ENCODE measurements around the gene CAPNS2. TPM values are rescaled to one million over a fixed set of nuclear protein-coding genes. Genes with fewer than 3 reads are reported as not detected.

The CAPNS2 gene
- total and polyA plus RNA-seq, 2 of the 8 experiments (the other 6 are each of a cell fraction or from before 2014, with no cell fraction given) = not detected

DNA sequence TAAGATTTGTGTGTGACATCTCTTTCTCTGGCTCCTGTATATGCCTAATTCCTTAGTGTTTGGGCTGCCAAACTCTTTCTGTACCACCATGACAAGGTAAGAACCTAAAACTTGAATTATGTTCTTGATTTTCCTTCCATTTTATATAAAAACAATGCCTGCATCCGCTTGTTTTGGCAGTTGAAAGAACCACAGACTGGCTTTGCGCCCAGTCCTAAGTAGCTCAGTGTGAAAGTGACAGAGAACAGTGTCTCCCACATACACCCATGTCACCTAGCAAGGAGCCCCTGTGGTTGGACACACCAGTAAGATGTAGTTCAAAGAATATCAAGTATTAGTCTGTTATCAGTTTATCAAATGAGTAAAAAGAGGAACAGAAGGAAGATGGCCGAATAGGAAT, 48.6 kb downstream of the CAPNS2 start:
- WGBS, 2 experiments (ENCODE audit: extremely low coverage in 1 of 2, insufficient coverage in 1 of 2, insufficient read length in 1 of 2, insufficient replicate concordance in 2 of 2, low coverage in 1 of 2, low lambda C conversion rate in 2 of 2, missing lambda C conversion rate in 1 of 2) = 93% methylated on average over 3 of the region's 3 CpGs; no CpG with 5 or more reads in 1 of the 2 experiments
- Histone ChIP-seq H3K79me1 (ENCODE audit: low read depth, low read length) (no peaks in the 10 kb centered on the region), H4K91ac (replicated peaks; ENCODE audit: insufficient read length, low read length) (no peak overlapping the region), H4K5ac (ENCODE audit: insufficient read length, low read depth, low read length) (no peak overlapping the region), H2BK12ac (ENCODE audit: low read depth, low read length) (no peak overlapping the region), H3K36me3 (ENCODE audit: control insufficient read depth in 2 of 4, insufficient read depth in 4 of 4, low read length in 3 of 4) (no peaks in the 10 kb centered on the region), H3K79me2 (ENCODE audit: control insufficient read depth in 1 of 2, insufficient read depth in 2 of 2, low read length in 2 of 2) (no peaks in the 10 kb centered on the region), H2BK20ac (ENCODE audit: low read length) (no peak overlapping the region), H3K4ac (replicated peaks; ENCODE audit: insufficient read length, low read depth, low read length) (no peak overlapping the region), H2AK5ac (ENCODE audit: low read depth, low read length) (no peak overlapping the region), H3K56ac (replicated peaks; ENCODE audit: insufficient read length, low read depth, low read length) (no peak overlapping the region), H3K4me1 (replicated peaks in 1 of 4; ENCODE audit: control insufficient read depth in 3 of 4, insufficient read depth in 4 of 4, low read length in 3 of 4) (no peaks in the 10 kb centered on the region), H3K9ac (replicated peaks in 1 of 4; ENCODE audit: extremely low read depth in 1 of 4, low read depth in 3 of 4, low read length in 3 of 4) (no peak overlapping the region), H2BK15ac (ENCODE audit: low read length) (no peak overlapping the region), H3K18ac (ENCODE audit: extremely low read depth, low read length) (no peak overlapping the region), H3K23ac (ENCODE audit: insufficient read length) (no peak overlapping the region), H4K8ac (ENCODE audit: extremely low read depth, insufficient read depth, low read length) (no peak overlapping the region), H4K20me1 (replicated peaks in 1 of 2; ENCODE audit: control insufficient read depth in 1 of 2, insufficient read depth in 2 of 2, low read length in 2 of 2) (no peaks in the 10 kb centered on the region), H2BK120ac (replicated peaks; ENCODE audit: low read depth, low read length) (no peak overlapping the region), H2BK5ac (ENCODE audit: low read depth, low read length) (no peak overlapping the region), H3K9me3 (ENCODE audit: insufficient read depth in 2 of 2, low read depth in 1 of 2, low read length in 1 of 2) (peaks cover 12 to 13% of the 10 kb centered on the region in 2 experiments), H3K14ac (ENCODE audit: insufficient read length) (no peak overlapping the region), H3K27me3 (replicated peaks in 1 of 4; ENCODE audit: control insufficient read depth in 3 of 4, extremely low read depth in 1 of 4, insufficient read depth in 3 of 4, low read length in 3 of 4) (no peaks in the 10 kb centered on the region), H3K27ac (ENCODE audit: low read depth, low read length) (no peak overlapping the region), H3K4me3 (ENCODE audit: extremely low read depth in 1 of 4, insufficient read depth in 2 of 4, low read depth in 3 of 4, low read length in 4 of 4) (no peak overlapping the region), H3K23me2 (ENCODE audit: low read depth, low read length) (no peaks in the 10 kb centered on the region), H2AFZ (ENCODE audit: low read length) (no peak overlapping the region), H3K4me2 (ENCODE audit: insufficient read depth in 1 of 2, low read depth in 2 of 2, low read length in 2 of 2) (no peak overlapping the region)
- DNase-seq (ENCODE audit: low read depth in 1 of 2, low spot score in 2 of 2) = no peak
- FAIRE-seq = no peak
- POLR2A ChIA-PET (ENCODE audit: partially characterized antibody) = no interaction called here
- CTCF ChIA-PET (ENCODE audit: partially characterized antibody) = no interaction called here
- TF ChIP-seq TCF12 (IDR thresholded peaks at IDR 0.05; ENCODE audit: low read depth, low read length) (no peak), HDAC6 (IDR thresholded peaks at IDR 0.05; ENCODE audit: low read depth, low read length) (no peak), TBP (IDR thresholded peaks at IDR 0.05; ENCODE audit: low read depth, low read length) (no peak), SP2 (IDR thresholded peaks at IDR 0.05; ENCODE audit: low read length) (no peak), MAX (IDR thresholded peaks at IDR 0.05) (no peak), RAD21 (IDR thresholded peaks at IDR 0.05 in 1 of 2, conservative IDR thresholded peaks at IDR 0.05 in 1 of 2; ENCODE audit: low read depth in 2 of 2, low read length in 2 of 2) (no peak), NANOG (IDR thresholded peaks at IDR 0.05; ENCODE audit: insufficient read depth, low read depth, low read length, poor library complexity, severe bottlenecking) (no peak), EGR1 (IDR thresholded peaks at IDR 0.05; ENCODE audit: borderline replicate concordance, low read depth, low read length) (no peak), CBX8 (IDR thresholded peaks at IDR 0.05; ENCODE audit: borderline replicate concordance, low read depth, low read length) (no peak), SIX5 (IDR thresholded peaks at IDR 0.05; ENCODE audit: low read depth, low read length) (no peak), HDAC2 (IDR thresholded peaks at IDR 0.05; ENCODE audit: borderline replicate concordance in 1 of 2, low read depth in 2 of 2, low read length in 2 of 2) (no peak)
- TF ChIP-seq, protein P1, sequence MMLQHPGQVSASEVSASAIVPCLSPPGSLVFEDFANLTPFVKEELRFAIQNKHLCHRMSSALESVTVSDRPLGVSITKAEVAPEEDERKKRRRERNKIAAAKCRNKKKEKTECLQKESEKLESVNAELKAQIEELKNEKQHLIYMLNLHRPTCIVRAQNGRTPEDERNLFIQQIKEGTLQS (IDR thresholded peaks at IDR 0.05; ENCODE audit: insufficient read depth, low read depth, low read length) = no peak
